Thoracic aorta (tissue), 2 donors: ENCODE measurements around the gene SLC39A10. TPM values are rescaled to one million over a fixed set of nuclear protein-coding genes. Genes with fewer than 3 reads are reported as not detected.

Experiments used
- ATAC-seq: fragments of 150-250 bp; one replicate; pipeline ENCODE4 v1.8.0; 2017; ENCODE audit warnings: low read depth; ENCODE audit not compliant: insufficient number of reproducible peaks, low FRiP score
- DNase-seq: peaks from one replicate; pipeline ENCODE4 v3.0.0-alpha.2; 2020; ENCODE audit warnings: low spot score
- H3K27ac ChIP-seq, 2 donors: fragments of 200-600 bp; sonication (generic); 1 replicate in 1 of 2; 2 replicates in 1 of 2; pipeline ENCODE4 v1.5.1; 2016; ENCODE audit warnings: mild to moderate bottlenecking in 2 of 2, moderate library complexity in 2 of 2
- H3K27me3 ChIP-seq: fragments of 200-600 bp; sonication (generic); replicated peaks from 2 replicates; pipeline ENCODE4 v1.6.0; 2016; ENCODE audit warnings: mild to moderate bottlenecking; ENCODE audit not compliant: insufficient read depth
- H3K36me3 ChIP-seq: fragments of 200-600 bp; sonication (generic); one replicate; pipeline ENCODE4 v1.5.1; 2016
- H3K4me1 ChIP-seq, 2 donors: fragments of 200-600 bp; sonication (generic); 1 replicate in 1 of 2; 2 replicates in 1 of 2; pipeline versions ENCODE4 v1.5.1 to v1.6.0; 2016; ENCODE audit warnings: low read depth in 2 of 2, mild to moderate bottlenecking in 1 of 2; ENCODE audit not compliant: control insufficient read depth in 1 of 2
- H3K4me3 ChIP-seq: fragments of 200-600 bp; sonication (generic); 2 replicates; pipeline ENCODE4 v1.5.1; 2016; ENCODE audit warnings: mild to moderate bottlenecking
- H3K9me3 ChIP-seq: fragments of 200-600 bp; sonication (generic); 2 replicates; pipeline ENCODE4 v1.5.1; 2016
- total RNA-seq, 2 donors: library from RNA; depleted of rRNA; stranded (reverse); fragments of >200 nt; gene quantifications; one replicate each; pipeline versions ENCODE4 v1.1.0 to v1.2.3, GENCODE V29; 2016
- TF ChIP-seq, protein P1 (sequence below): fragments of 200-600 bp; sonication (generic); IDR thresholded peaks from one replicate; pipeline ENCODE4 v1.5.1; 2019; ENCODE audit warnings: antibody characterized with exemption

Gene SLC39A10
- total RNA-seq, 2 donors from 2014 or later, result 12.5 to 13.1 TPM

DNA sequence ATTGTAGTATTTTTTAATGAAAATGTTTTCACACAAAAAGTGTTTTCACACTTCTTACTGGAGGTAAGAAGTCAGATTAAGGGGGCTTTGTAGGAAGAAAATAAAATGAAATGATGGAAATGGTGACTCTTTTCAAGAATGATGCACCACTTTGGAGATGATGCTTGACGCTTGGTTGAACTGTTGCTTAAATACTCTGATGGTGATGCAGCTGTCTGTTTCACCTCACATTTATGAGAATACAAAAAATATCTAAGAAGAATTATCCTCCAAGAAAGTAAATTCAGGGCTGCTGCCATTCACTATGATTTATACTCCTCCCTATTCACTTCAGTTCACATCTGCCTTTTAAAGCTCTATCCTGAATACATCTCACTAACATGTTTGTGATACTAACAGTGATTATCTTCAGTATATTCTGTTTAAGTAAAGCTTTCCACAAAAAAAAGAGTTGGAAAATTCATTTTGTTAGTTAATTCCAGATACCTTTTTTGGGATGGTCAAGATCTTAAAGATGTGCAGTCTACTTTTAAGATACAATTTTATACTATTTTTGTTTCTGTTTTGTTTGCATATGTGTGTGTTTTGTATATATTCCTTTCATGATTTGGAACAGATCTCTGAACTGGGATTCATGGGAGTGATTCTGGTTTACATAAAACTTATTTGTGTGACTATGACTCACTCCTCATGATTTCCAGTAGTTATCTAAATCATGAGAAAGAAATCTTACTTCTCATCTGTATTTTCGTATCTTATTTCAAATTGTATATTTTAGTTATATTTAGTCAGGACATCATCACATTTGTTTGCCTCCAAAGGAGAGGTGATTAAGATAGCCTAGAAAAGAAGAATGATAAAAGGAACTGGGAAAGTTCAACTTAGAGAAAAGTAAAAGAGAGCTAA lies 53.1 kb downstream of the SLC39A10 start:
- Histone ChIP-seq H3K9me3 (no peaks in the 10 kb centered on the region), H3K4me3 (no peak overlapping the region), H3K36me3 (peaks cover 2% of the 10 kb centered on the region), H3K4me1 (peaks cover 0 to 4% of the 10 kb centered on the region in 2 donors), H3K27me3 (no peaks in the 10 kb centered on the region), H3K27ac (no peak overlapping the region)
- ATAC-seq (no peak), DNase-seq (no peak)
- TF ChIP-seq, protein P1, sequence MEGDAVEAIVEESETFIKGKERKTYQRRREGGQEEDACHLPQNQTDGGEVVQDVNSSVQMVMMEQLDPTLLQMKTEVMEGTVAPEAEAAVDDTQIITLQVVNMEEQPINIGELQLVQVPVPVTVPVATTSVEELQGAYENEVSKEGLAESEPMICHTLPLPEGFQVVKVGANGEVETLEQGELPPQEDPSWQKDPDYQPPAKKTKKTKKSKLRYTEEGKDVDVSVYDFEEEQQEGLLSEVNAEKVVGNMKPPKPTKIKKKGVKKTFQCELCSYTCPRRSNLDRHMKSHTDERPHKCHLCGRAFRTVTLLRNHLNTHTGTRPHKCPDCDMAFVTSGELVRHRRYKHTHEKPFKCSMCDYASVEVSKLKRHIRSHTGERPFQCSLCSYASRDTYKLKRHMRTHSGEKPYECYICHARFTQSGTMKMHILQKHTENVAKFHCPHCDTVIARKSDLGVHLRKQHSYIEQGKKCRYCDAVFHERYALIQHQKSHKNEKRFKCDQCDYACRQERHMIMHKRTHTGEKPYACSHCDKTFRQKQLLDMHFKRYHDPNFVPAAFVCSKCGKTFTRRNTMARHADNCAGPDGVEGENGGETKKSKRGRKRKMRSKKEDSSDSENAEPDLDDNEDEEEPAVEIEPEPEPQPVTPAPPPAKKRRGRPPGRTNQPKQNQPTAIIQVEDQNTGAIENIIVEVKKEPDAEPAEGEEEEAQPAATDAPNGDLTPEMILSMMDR, result no peak

- TF ChIP-seq, protein P1, result no peak
Measured at GRCh38 chr2:195711478-195711877, 54.5 kb downstream of the SLC39A10 start.

DNA sequence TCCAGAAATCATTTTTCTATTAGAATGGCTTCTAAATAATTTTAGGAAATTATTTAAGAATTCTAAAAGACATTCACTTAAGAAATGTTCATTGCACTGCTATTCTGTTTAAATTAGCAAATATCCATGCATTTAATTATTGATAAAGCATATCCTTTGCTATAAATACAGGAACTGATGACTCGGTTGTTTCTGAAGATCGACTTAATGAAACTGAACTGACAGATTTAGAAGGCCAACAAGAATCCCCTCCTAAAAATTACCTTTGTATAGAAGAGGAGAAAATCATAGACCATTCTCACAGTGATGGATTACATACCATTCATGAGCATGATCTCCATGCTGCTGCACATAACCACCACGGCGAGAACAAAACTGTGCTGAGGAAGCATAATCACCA lies 59.4 kb downstream of the SLC39A10 start:
- no peak for ATAC-seq
- Histone ChIP-seq H3K9me3 (no peaks in the 10 kb centered on the region), H3K4me1 (no peaks in the 10 kb centered on the region), H3K27ac (no peak overlapping the region), H3K4me3 (no peak overlapping the region), H3K27me3 (no peaks in the 10 kb centered on the region), H3K36me3 (peaks cover 7% of the 10 kb centered on the region)
- TF ChIP-seq, protein P1, result no peak
- DNase-seq, result no peak

More at GRCh38 chr2:195711478-195711877, 54.5 kb downstream of the SLC39A10 start:
- DNase-seq, result no peak
- Histone ChIP-seq H3K4me3 (no peak overlapping the region), H3K4me1 (peaks cover 0 to under 1% of the 10 kb centered on the region in 2 donors), H3K9me3 (no peaks in the 10 kb centered on the region), H3K27ac (no peak overlapping the region), H3K36me3 (peaks cover 3% of the 10 kb centered on the region), H3K27me3 (no peaks in the 10 kb centered on the region)
- ATAC-seq, result no peak

- no peak overlapping the region for H3K27ac ChIP-seq
- DNase-seq, result no peak
- no peaks in the 10 kb centered on the region for H3K27me3 ChIP-seq
- TF ChIP-seq, protein P1, result no peak
- H3K9me3 ChIP-seq, result no peaks in the 10 kb centered on the region
- peaks cover 5% of the 10 kb centered on the region for H3K36me3 ChIP-seq
- H3K4me1 ChIP-seq, result no peaks in the 10 kb centered on the region
- no peak overlapping the region for H3K4me3 ChIP-seq
- ATAC-seq, result no peak
Measured at GRCh38 chr2:195721042-195721441, 64.0 kb downstream of the SLC39A10 start.

- TF ChIP-seq, protein P1, result no peak
- Histone ChIP-seq H3K9me3 (no peaks in the 10 kb centered on the region), H3K27me3 (no peaks in the 10 kb centered on the region), H3K4me3 (no peak overlapping the region), H3K36me3 (no peaks in the 10 kb centered on the region), H3K27ac (no peak overlapping the region), H3K4me1 (no peaks in the 10 kb centered on the region)
- ATAC-seq (no peak), DNase-seq (no peak)
Measured at GRCh38 chr2:195722075-195722474, 65.0 kb downstream of the SLC39A10 start.
